Cardiac fibroblast (primary cell): Measurements from ENCODE around the gene STK4.
A peak's percentile ranks its signal among the peaks of the same experiment; 100 is the strongest.

Source experiments
- DNase-seq, 2 donors: peaks; one replicate each; pipeline versions ENCODE4 v3.0.0 to v3.0.0-alpha.2; 2010; ENCODE audit warnings: low read depth in 2 of 2
- H3K4me3 ChIP-seq, 2 donors: replicated peaks in 1 of 2; 1 replicate in 1 of 2; 2 replicates in 1 of 2; pipeline ENCODE4 v1.5.1; 2011; ENCODE audit warnings: low read depth in 2 of 2, low read length in 2 of 2, mild to moderate bottlenecking in 2 of 2, moderate library complexity in 1 of 2
- CTCF ChIP-seq: IDR thresholded peaks from one replicate; pipeline ENCODE4 v1.5.1; 2011; ENCODE audit warnings: low read depth, mild to moderate bottlenecking, low read length, inconsistent platforms

STK4 gene

GRCh38 chr20:45049438-45049837 lies 83.1 kb downstream of the STK4 start:
- no peak overlapping the region for H3K4me3 ChIP-seq
- no peak for DNase-seq
- TF ChIP-seq CTCF: no peak

- DNase-seq: no peak
- TF ChIP-seq CTCF: no peak
- no peak overlapping the region for H3K4me3 ChIP-seq
These were observed 83.7 kb downstream of the STK4 start for GRCh38 chr20:45049904-45050471.

GRCh38 chr20:45051204-45052060 lies 85.1 kb downstream of the STK4 start:
- DNase-seq: no peak
- no peak overlapping the region for H3K4me3 ChIP-seq
- TF ChIP-seq CTCF: no peak

GRCh38 chr20:45052698-45053429 lies 86.6 kb downstream of the STK4 start:
- no peak overlapping the region for H3K4me3 ChIP-seq
- DNase-seq: peak in 1 of 2 donors; percentile 69

GRCh38 chr20:45053430-45054351 lies 87.4 kb downstream of the STK4 start:
- no peak for DNase-seq
- H3K4me3 ChIP-seq: no peak overlapping the region
- TF ChIP-seq CTCF: no peak

More at GRCh38 chr20:45052698-45053429, 86.6 kb downstream of the STK4 start:
- TF ChIP-seq CTCF: no peak

GRCh38 chr20:45055056-45055455 lies 88.7 kb downstream of the STK4 start:
- no peak overlapping the region for H3K4me3 ChIP-seq
- no peak for TF ChIP-seq CTCF
- DNase-seq: no peak
